ENCODE data around the gene SIAH2. TPM values are rescaled to one million over a fixed set of nuclear protein-coding genes. Genes with fewer than 3 reads are reported as not detected.
"Not testable (repeated sequence)": the region's sequence is repeated elsewhere in the genome, so short reads cannot be mapped to it uniquely, and the experiment has no call there.

Gene SIAH2
- total RNA-seq, 1 experiment from 2014 or later = 24.0 TPM

DNA sequence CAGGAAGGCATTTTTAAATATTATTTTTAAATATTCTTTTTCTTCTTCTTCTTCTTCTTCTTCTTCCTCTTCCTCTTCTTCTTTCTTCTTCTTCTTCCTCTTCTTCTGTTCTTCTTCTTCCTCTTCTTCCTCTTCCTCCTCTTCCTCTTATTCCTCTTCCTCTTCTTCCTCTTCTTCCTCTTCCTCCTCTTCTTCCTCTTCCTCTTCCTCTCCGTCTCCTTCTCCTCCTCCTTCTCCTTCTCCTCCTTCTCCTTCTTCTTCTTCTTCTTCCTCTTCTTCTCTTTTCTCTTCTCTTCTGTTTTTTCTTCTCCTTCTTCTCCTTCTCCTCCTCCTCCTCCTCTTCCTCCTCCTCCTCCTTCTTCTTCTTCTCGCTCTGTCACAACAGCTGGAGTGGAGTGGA, 33.6 kb upstream of the SIAH2 start:
- CTCF ChIA-PET; POLR2A ChIA-PET; DNase-seq (ENCODE audit: low read depth, low spot score); in situ Hi-C loops (cut with HindIII; ENCODE audit: low pct_unique_long_range_greater_than_20kb, low sequenced_read_pairs); H3K27me3 ChIP-seq (ENCODE audit: control insufficient read depth, insufficient read depth, low read length); H3K9me3 ChIP-seq (ENCODE audit: control insufficient read depth, insufficient read depth, low read depth, low read length); ATAC-seq; BruUV-seq (replicated peaks); H3K4me1 ChIP-seq (ENCODE audit: control insufficient read depth, insufficient read depth, low read length); H3K36me3 ChIP-seq (ENCODE audit: control insufficient read depth, insufficient read depth, low read length); H3K27ac ChIP-seq (ENCODE audit: low read length); intact Hi-C loops (cut with micrococcal nuclease; ENCODE audit: unreplicated experiment); H3K4me3 ChIP-seq (ENCODE audit: low read depth in 2 of 2, low read length in 2 of 2): not testable (repeated sequence)

DNA sequence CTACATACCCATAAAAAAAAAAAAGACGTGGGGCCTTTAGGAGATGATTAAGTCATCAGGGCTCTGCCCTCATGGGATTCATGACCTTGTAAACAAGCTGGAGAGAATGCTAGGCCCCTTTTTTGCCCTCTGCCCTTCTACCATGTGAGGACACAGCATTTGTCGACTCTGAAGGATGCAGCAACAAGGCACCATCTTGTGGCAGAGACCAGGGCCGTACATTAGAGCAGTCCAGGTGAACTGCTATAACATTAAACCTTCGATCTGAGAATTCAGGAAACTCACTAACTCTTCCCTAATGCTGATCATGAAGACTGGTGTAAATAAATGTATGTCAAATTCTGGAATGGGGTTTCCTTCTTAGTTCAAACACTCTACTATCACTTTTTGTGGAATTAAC, 30.7 kb upstream of the SIAH2 start:
- BruUV-seq (replicated peaks) = no TSS peak
- in situ Hi-C loops (cut with HindIII; ENCODE audit: low pct_unique_long_range_greater_than_20kb, low sequenced_read_pairs) = no loop called here
- Histone ChIP-seq H3K4me1 (ENCODE audit: control insufficient read depth, insufficient read depth, low read length) (no peaks in the 10 kb centered on the region), H3K9me3 (ENCODE audit: control insufficient read depth, insufficient read depth, low read depth, low read length) (no peaks in the 10 kb centered on the region), H3K36me3 (ENCODE audit: control insufficient read depth, insufficient read depth, low read length) (no peaks in the 10 kb centered on the region), H3K27me3 (ENCODE audit: control insufficient read depth, insufficient read depth, low read length) (peaks cover 8% of the 10 kb centered on the region), H3K4me3 (ENCODE audit: low read depth in 2 of 2, low read length in 2 of 2) (no peak overlapping the region), H3K27ac (ENCODE audit: low read length) (no peak overlapping the region)
- CTCF ChIA-PET = no interaction called here
- POLR2A ChIA-PET = no interaction called here
- TF ChIP-seq, protein P1, sequence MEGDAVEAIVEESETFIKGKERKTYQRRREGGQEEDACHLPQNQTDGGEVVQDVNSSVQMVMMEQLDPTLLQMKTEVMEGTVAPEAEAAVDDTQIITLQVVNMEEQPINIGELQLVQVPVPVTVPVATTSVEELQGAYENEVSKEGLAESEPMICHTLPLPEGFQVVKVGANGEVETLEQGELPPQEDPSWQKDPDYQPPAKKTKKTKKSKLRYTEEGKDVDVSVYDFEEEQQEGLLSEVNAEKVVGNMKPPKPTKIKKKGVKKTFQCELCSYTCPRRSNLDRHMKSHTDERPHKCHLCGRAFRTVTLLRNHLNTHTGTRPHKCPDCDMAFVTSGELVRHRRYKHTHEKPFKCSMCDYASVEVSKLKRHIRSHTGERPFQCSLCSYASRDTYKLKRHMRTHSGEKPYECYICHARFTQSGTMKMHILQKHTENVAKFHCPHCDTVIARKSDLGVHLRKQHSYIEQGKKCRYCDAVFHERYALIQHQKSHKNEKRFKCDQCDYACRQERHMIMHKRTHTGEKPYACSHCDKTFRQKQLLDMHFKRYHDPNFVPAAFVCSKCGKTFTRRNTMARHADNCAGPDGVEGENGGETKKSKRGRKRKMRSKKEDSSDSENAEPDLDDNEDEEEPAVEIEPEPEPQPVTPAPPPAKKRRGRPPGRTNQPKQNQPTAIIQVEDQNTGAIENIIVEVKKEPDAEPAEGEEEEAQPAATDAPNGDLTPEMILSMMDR (IDR thresholded peaks at IDR 0.05) = peak; percentile 19; the same call in 1 of the 2 replicates
- TF ChIP-seq SIN3A (IDR thresholded peaks at IDR 0.05; ENCODE audit: borderline replicate concordance, insufficient read depth, low read depth, low read length) = no peak
- ATAC-seq (no peak), DNase-seq (ENCODE audit: low read depth, low spot score) (no peak)
- intact Hi-C loops (cut with micrococcal nuclease; ENCODE audit: unreplicated experiment) = no loop called here

DNA sequence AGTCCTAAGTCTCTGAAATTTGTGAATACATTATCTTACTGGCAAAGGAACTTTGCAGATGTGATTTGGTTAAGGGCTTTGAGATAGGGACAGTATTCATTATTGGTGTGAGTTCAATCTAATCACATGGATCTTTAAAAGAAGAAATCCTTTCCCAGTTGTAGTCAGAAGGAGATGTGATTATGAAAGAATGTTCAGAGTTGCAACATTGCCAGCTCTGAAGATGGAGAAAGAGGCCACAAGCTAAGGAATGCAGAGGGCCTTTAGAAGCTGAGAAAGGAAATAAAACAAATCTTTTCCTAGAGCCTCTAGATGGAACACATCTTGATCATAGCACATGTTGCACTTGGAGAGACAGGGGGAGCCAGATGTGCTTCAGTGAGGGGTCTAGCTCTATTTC, 27.7 kb upstream of the SIAH2 start:
- no TSS peak for BruUV-seq (replicated peaks)
- H3K9me3 ChIP-seq (ENCODE audit: control insufficient read depth, insufficient read depth, low read depth, low read length) = no peaks in the 10 kb centered on the region
- no peaks in the 10 kb centered on the region for H3K4me1 ChIP-seq (ENCODE audit: control insufficient read depth, insufficient read depth, low read length)
- CTCF ChIA-PET = no interaction called here
- ATAC-seq (no peak), DNase-seq (ENCODE audit: low read depth, low spot score) (no peak)
- no peak overlapping the region for H3K4me3 ChIP-seq (ENCODE audit: low read depth in 2 of 2, low read length in 2 of 2)
- TF ChIP-seq, protein P2, sequence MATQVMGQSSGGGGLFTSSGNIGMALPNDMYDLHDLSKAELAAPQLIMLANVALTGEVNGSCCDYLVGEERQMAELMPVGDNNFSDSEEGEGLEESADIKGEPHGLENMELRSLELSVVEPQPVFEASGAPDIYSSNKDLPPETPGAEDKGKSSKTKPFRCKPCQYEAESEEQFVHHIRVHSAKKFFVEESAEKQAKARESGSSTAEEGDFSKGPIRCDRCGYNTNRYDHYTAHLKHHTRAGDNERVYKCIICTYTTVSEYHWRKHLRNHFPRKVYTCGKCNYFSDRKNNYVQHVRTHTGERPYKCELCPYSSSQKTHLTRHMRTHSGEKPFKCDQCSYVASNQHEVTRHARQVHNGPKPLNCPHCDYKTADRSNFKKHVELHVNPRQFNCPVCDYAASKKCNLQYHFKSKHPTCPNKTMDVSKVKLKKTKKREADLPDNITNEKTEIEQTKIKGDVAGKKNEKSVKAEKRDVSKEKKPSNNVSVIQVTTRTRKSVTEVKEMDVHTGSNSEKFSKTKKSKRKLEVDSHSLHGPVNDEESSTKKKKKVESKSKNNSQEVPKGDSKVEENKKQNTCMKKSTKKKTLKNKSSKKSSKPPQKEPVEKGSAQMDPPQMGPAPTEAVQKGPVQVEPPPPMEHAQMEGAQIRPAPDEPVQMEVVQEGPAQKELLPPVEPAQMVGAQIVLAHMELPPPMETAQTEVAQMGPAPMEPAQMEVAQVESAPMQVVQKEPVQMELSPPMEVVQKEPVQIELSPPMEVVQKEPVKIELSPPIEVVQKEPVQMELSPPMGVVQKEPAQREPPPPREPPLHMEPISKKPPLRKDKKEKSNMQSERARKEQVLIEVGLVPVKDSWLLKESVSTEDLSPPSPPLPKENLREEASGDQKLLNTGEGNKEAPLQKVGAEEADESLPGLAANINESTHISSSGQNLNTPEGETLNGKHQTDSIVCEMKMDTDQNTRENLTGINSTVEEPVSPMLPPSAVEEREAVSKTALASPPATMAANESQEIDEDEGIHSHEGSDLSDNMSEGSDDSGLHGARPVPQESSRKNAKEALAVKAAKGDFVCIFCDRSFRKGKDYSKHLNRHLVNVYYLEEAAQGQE (IDR thresholded peaks at IDR 0.05; ENCODE audit: insufficient read depth in 1 of 2, low read depth in 2 of 2, low read length in 1 of 2) = no peak
- TF ChIP-seq SIN3A (IDR thresholded peaks at IDR 0.05; ENCODE audit: borderline replicate concordance, insufficient read depth, low read depth, low read length) = no peak
- TF ChIP-seq, protein P1 (IDR thresholded peaks at IDR 0.05) = no peak
- intact Hi-C loops (cut with micrococcal nuclease; ENCODE audit: unreplicated experiment) = no loop called here
- no peak overlapping the region for H3K27ac ChIP-seq (ENCODE audit: low read length)
- in situ Hi-C loops (cut with HindIII; ENCODE audit: low pct_unique_long_range_greater_than_20kb, low sequenced_read_pairs) = no loop called here
- H3K27me3 ChIP-seq (ENCODE audit: control insufficient read depth, insufficient read depth, low read length) = peaks cover 11% of the 10 kb centered on the region; the same call in 1 of the 2 replicates
- no peaks in the 10 kb centered on the region for H3K36me3 ChIP-seq (ENCODE audit: control insufficient read depth, insufficient read depth, low read length)
- POLR2A ChIA-PET = no interaction called here
